ENCODE results near the gene EP300.

Gene EP300

DNA sequence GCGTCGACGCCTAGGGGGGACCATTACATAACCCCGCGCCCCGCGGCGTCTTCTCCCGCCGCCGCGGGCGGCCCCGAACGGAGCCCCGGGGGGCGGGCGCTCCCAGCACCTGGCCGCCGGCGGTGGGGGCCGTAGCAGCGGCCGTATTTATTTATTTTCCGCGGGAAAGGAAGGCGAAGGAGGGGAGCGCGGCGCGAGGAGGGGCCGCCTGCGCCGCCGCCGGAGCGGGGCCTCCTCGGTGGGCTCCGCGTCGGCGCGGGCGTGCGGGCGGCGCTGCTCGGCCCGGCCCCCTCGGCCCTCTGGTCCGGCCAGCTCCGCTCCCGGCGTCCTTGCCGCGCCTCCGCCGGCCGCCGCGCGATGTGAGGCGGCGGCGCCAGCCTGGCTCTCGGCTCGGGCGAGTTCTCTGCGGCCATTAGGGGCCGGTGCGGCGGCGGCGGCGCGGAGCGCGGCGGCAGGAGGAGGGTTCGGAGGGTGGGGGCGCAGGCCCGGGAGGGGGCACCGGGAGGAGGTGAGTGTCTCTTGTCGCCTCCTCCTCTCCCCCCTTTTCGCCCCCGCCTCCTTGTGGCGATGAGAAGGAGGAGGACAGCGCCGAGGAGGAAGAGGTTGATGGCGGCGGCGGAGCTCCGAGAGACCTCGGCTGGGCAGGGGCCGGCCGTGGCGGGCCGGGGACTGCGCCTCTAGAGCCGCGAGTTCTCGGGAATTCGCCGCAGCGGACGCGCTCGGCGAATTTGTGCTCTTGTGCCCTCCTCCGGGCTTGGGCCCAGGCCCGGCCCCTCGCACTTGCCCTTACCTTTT is at the start of gene EP300:
Gene EP300 (plus strand): TSS at position 570 of the 795 bp plus-strand sequence. CDS start 413 bp downstream, outside the sequence.
- Histone ChIP-seq H3K27ac (ENCODE audit: extremely low read depth, low read depth, low read length) (peak within 1 kb of the TSS; percentile 100), H3K4me1 (ENCODE audit: control insufficient read depth, insufficient read depth, low read length) (peaks cover 10% of the 10 kb centered on the region), H3K4me3 (ENCODE audit: low read depth, low read length) (peak within 1 kb of the TSS; percentile 98), H3K9me3 (ENCODE audit: control insufficient read depth, insufficient read depth, low read depth, low read length) (no peaks in the 10 kb centered on the region), H3K36me3 (ENCODE audit: control insufficient read depth in 2 of 2, insufficient read depth in 1 of 2, low read length in 2 of 2) (peaks cover 0 to 17% of the 10 kb centered on the region in 2 experiments; a peak in 1 of 3 replicates)
- CTCF ChIA-PET: interaction anchor here (0.6 kb wide), 2 partner anchors 192 to 224 kb away, joined by 3 read pairs; no protein-coding TSS in a partner anchor
- POLR2A ChIA-PET: interaction anchor here (1.2 to 4.5 kb wide), 3 partner anchors 69 to 140 kb away, joined by 3 to 51 read pairs (median 19); partner anchors contain the start of gene RBX1
- TF ChIP-seq, protein P1, sequence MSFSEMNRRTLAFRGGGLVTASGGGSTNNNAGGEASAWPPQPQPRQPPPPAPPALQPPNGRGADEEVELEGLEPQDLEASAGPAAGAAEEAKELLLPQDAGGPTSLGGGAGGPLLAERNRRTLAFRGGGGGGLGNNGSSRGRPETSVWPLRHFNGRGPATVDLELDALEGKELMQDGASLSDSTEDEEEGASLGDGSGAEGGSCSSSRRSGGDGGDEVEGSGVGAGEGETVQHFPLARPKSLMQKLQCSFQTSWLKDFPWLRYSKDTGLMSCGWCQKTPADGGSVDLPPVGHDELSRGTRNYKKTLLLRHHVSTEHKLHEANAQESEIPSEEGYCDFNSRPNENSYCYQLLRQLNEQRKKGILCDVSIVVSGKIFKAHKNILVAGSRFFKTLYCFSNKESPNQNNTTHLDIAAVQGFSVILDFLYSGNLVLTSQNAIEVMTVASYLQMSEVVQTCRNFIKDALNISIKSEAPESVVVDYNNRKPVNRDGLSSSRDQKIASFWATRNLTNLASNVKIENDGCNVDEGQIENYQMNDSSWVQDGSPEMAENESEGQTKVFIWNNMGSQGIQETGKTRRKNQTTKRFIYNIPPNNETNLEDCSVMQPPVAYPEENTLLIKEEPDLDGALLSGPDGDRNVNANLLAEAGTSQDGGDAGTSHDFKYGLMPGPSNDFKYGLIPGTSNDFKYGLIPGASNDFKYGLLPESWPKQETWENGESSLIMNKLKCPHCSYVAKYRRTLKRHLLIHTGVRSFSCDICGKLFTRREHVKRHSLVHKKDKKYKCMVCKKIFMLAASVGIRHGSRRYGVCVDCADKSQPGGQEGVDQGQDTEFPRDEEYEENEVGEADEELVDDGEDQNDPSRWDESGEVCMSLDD (tag by site-specific recombination; IDR thresholded peaks at IDR 0.05): peak; percentile 64
- peak; percentile 44; the same call in 1 of the 2 replicates for TF ChIP-seq WT1 (tag by site-specific recombination; IDR thresholded peaks at IDR 0.05)
- peak; percentile 78 for TF ChIP-seq KLF8 (tag by site-specific recombination; IDR thresholded peaks at IDR 0.05)
- TF ChIP-seq, protein P2, sequence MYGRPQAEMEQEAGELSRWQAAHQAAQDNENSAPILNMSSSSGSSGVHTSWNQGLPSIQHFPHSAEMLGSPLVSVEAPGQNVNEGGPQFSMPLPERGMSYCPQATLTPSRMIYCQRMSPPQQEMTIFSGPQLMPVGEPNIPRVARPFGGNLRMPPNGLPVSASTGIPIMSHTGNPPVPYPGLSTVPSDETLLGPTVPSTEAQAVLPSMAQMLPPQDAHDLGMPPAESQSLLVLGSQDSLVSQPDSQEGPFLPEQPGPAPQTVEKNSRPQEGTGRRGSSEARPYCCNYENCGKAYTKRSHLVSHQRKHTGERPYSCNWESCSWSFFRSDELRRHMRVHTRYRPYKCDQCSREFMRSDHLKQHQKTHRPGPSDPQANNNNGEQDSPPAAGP (tag by site-specific recombination; IDR thresholded peaks at IDR 0.05): peak; percentile 58; the same call in 1 of the 2 replicates
- TF ChIP-seq KLF9 (tag by site-specific recombination; IDR thresholded peaks at IDR 0.05; ENCODE audit: low read depth): peak; percentile 42; the same call in 1 of the 2 replicates
- 0 out of 2 replicates have a peak, but pooled peaks have one; percentile 37 for TF ChIP-seq HIC1 (tag by site-specific recombination; IDR thresholded peaks at IDR 0.05)
- peak; percentile 14 for TF ChIP-seq ZBTB8A (tag by site-specific recombination; IDR thresholded peaks at IDR 0.05)
- peak; percentile 43; the same call in 1 of the 2 replicates for TF ChIP-seq ZBTB48 (tag by site-specific recombination; IDR thresholded peaks at IDR 0.05)
- no peak for TF ChIP-seq ZBTB44 (tag by site-specific recombination; IDR thresholded peaks at IDR 0.05)
- TF ChIP-seq ZBTB26 (tag by site-specific recombination; optimal IDR thresholded peaks at IDR 0.05): peak; percentile 88
- TF ChIP-seq, protein P3, sequence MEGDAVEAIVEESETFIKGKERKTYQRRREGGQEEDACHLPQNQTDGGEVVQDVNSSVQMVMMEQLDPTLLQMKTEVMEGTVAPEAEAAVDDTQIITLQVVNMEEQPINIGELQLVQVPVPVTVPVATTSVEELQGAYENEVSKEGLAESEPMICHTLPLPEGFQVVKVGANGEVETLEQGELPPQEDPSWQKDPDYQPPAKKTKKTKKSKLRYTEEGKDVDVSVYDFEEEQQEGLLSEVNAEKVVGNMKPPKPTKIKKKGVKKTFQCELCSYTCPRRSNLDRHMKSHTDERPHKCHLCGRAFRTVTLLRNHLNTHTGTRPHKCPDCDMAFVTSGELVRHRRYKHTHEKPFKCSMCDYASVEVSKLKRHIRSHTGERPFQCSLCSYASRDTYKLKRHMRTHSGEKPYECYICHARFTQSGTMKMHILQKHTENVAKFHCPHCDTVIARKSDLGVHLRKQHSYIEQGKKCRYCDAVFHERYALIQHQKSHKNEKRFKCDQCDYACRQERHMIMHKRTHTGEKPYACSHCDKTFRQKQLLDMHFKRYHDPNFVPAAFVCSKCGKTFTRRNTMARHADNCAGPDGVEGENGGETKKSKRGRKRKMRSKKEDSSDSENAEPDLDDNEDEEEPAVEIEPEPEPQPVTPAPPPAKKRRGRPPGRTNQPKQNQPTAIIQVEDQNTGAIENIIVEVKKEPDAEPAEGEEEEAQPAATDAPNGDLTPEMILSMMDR (tag by site-specific recombination; IDR thresholded peaks at IDR 0.05): peak; percentile 86
- TF ChIP-seq, protein P4, sequence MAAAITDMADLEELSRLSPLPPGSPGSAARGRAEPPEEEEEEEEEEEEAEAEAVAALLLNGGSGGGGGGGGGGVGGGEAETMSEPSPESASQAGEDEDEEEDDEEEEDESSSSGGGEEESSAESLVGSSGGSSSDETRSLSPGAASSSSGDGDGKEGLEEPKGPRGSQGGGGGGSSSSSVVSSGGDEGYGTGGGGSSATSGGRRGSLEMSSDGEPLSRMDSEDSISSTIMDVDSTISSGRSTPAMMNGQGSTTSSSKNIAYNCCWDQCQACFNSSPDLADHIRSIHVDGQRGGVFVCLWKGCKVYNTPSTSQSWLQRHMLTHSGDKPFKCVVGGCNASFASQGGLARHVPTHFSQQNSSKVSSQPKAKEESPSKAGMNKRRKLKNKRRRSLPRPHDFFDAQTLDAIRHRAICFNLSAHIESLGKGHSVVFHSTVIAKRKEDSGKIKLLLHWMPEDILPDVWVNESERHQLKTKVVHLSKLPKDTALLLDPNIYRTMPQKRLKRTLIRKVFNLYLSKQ (tag by site-specific recombination; IDR thresholded peaks at IDR 0.05; ENCODE audit: borderline replicate concordance): no peak
- no peak for TF ChIP-seq ZNF514 (tag by site-specific recombination; IDR thresholded peaks at IDR 0.05)
- peak; percentile 28; the same call in 1 of the 2 replicates for TF ChIP-seq SP7 (tag by site-specific recombination; IDR thresholded peaks at IDR 0.05)
- TF ChIP-seq, protein P5, sequence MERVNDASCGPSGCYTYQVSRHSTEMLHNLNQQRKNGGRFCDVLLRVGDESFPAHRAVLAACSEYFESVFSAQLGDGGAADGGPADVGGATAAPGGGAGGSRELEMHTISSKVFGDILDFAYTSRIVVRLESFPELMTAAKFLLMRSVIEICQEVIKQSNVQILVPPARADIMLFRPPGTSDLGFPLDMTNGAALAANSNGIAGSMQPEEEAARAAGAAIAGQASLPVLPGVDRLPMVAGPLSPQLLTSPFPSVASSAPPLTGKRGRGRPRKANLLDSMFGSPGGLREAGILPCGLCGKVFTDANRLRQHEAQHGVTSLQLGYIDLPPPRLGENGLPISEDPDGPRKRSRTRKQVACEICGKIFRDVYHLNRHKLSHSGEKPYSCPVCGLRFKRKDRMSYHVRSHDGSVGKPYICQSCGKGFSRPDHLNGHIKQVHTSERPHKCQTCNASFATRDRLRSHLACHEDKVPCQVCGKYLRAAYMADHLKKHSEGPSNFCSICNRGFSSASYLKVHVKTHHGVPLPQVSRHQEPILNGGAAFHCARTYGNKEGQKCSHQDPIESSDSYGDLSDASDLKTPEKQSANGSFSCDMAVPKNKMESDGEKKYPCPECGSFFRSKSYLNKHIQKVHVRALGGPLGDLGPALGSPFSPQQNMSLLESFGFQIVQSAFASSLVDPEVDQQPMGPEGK (tag by site-specific recombination; IDR thresholded peaks at IDR 0.05): peak; percentile 93
- peak; percentile 40; the same call in 1 of the 2 replicates for TF ChIP-seq ZNF561 (tag by site-specific recombination; IDR thresholded peaks at IDR 0.05; ENCODE audit: borderline replicate concordance)

Data from HEK293 (cell line).